Mesendoderm (in vitro differentiated cells): Measurements from ENCODE around the gene STX1B.

Experiments
- DNase-seq: peaks from one replicate; pipeline ENCODE4 v3.0.0; 2013
- H2AK5ac ChIP-seq: 2 replicates; pipeline ENCODE4 v1.6.1; 2013; ENCODE audit warnings: low read length, inconsistent platforms
- H2BK120ac ChIP-seq: 2 replicates; pipeline ENCODE4 v1.6.1; 2013; ENCODE audit warnings: low read depth, mild to moderate bottlenecking, low read length, moderate library complexity, mixed read lengths
- H2BK15ac ChIP-seq: replicated peaks from 2 replicates; pipeline ENCODE4 v1.6.1; 2013; ENCODE audit warnings: low read depth, mild to moderate bottlenecking, moderate library complexity
- H2BK5ac ChIP-seq: 2 replicates; pipeline ENCODE4 v1.6.1; 2013; ENCODE audit warnings: low read length, inconsistent platforms
- H3K18ac ChIP-seq: 2 replicates; pipeline ENCODE4 v1.6.1; 2013; ENCODE audit warnings: mild to moderate bottlenecking, low read length, mixed read lengths
- H3K23ac ChIP-seq: one replicate; pipeline ENCODE4 v1.6.1; 2013; ENCODE audit warnings: low read length
- H3K27ac ChIP-seq: 2 replicates; pipeline ENCODE4 v1.5.1; 2013; ENCODE audit warnings: low read depth, mild to moderate bottlenecking, inconsistent platforms, low read length, moderate library complexity
- H3K27me3 ChIP-seq: 2 replicates; pipeline ENCODE4 v1.6.1; 2013; ENCODE audit warnings: low read length, control low read depth, mild to moderate bottlenecking, inconsistent platforms; ENCODE audit not compliant: insufficient read depth, poor library complexity
- H3K36me3 ChIP-seq: 2 replicates; pipeline ENCODE4 v1.6.1; 2013; ENCODE audit warnings: low read length, inconsistent platforms; ENCODE audit not compliant: control insufficient read depth, insufficient read depth
- H3K4ac ChIP-seq: one replicate; pipeline ENCODE4 v1.6.1; 2013; ENCODE audit warnings: low read depth, mild to moderate bottlenecking, low read length, moderate library complexity
- H3K4me1 ChIP-seq: 2 replicates; pipeline ENCODE4 v1.6.1; 2013; ENCODE audit warnings: low read depth, low read length, inconsistent platforms; ENCODE audit not compliant: control insufficient read depth
- H3K4me2 ChIP-seq: 2 replicates; pipeline ENCODE4 v1.6.1; 2013; ENCODE audit warnings: low read length
- H3K4me3 ChIP-seq: 2 replicates; pipeline ENCODE4 v1.5.1; 2013; ENCODE audit warnings: mild to moderate bottlenecking, low read length
- H3K56ac ChIP-seq: one replicate; pipeline ENCODE4 v1.6.1; 2013; ENCODE audit warnings: low read length
- H3K79me1 ChIP-seq: 2 replicates; pipeline ENCODE4 v1.6.1; 2013; ENCODE audit warnings: low read length, inconsistent platforms
- H3K79me2 ChIP-seq: 2 replicates; pipeline ENCODE4 v1.6.1; 2013; ENCODE audit warnings: mild to moderate bottlenecking, low read length; ENCODE audit not compliant: control insufficient read depth, insufficient read depth
- H3K9ac ChIP-seq: 2 replicates; pipeline ENCODE4 v1.6.1; 2013; ENCODE audit warnings: low read length, inconsistent platforms
- H4K5ac ChIP-seq: one replicate; pipeline ENCODE4 v1.6.1; 2013; ENCODE audit warnings: low read length
- H4K8ac ChIP-seq: one replicate; pipeline ENCODE4 v1.6.1; 2013; ENCODE audit warnings: low read depth, mild to moderate bottlenecking, control low read depth, low read length, moderate library complexity
- WGBS: extraction: QIAGEN DNeasy Blood & Tissue Kit; methylation state at CpG from one replicate; pipeline ENCODE4 v1.1.7; 2013; ENCODE audit warnings: low lambda C conversion rate, missing lambda C conversion rate; ENCODE audit not compliant: insufficient coverage; ENCODE audit errors: extremely low coverage; 5-methylcytosine and 5-hydroxymethylcytosine counted together

The STX1B gene

GRCh38 chr16:30951750-30952149 is 58.7 kb downstream of the STX1B start:
- Histone ChIP-seq H3K4me1 (peaks cover 9% of the 10 kb centered on the region), H4K8ac (no peak overlapping the region), H3K9ac (no peak overlapping the region), H3K27ac (no peak overlapping the region), H3K18ac (no peak overlapping the region), H3K56ac (no peak overlapping the region), H3K27me3 (no peaks in the 10 kb centered on the region), H2BK120ac (no peak overlapping the region), H2BK15ac (no peak overlapping the region), H4K5ac (no peak overlapping the region), H3K4me3 (no peak overlapping the region), H2AK5ac (no peak overlapping the region), H3K4ac (no peak overlapping the region), H3K79me2 (no peaks in the 10 kb centered on the region), H2BK5ac (no peak overlapping the region), H3K36me3 (peaks cover 2% of the 10 kb centered on the region), H3K4me2 (no peak overlapping the region), H3K23ac (no peak overlapping the region), H3K79me1 (peaks cover 3% of the 10 kb centered on the region)
- WGBS, result no CpG with 5 or more reads among the region's 3 CpGs
- no peak for DNase-seq

GRCh38 chr16:30951193-30951592 is 59.2 kb downstream of the STX1B start:
- H3K79me1 ChIP-seq, result peaks cover 3% of the 10 kb centered on the region
- H2BK15ac ChIP-seq, result no peak overlapping the region
- H4K5ac ChIP-seq, result no peak overlapping the region
- no peaks in the 10 kb centered on the region for H3K27me3 ChIP-seq
- H3K18ac ChIP-seq, result no peak overlapping the region
- no peak overlapping the region for H3K4ac ChIP-seq
- H3K4me1 ChIP-seq, result peaks cover 9% of the 10 kb centered on the region
- H3K56ac ChIP-seq, result no peak overlapping the region
- peaks cover 2% of the 10 kb centered on the region for H3K36me3 ChIP-seq
- H2BK120ac ChIP-seq, result no peak overlapping the region
- H2AK5ac ChIP-seq, result no peak overlapping the region
- no peak overlapping the region for H3K27ac ChIP-seq
- DNase-seq, result no peak
- WGBS, result no CpG with 5 or more reads among the region's 1 CpG
- H3K79me2 ChIP-seq, result no peaks in the 10 kb centered on the region
- H2BK5ac ChIP-seq, result no peak overlapping the region
- H3K4me2 ChIP-seq, result no peak overlapping the region
- H3K23ac ChIP-seq, result no peak overlapping the region
- H3K4me3 ChIP-seq, result no peak overlapping the region
- H4K8ac ChIP-seq, result no peak overlapping the region
- H3K9ac ChIP-seq, result no peak overlapping the region

- no peak overlapping the region for H3K23ac ChIP-seq
- H3K4ac ChIP-seq, result no peak overlapping the region
- WGBS, result no CpG with 5 or more reads among the region's 8 CpGs
- H2AK5ac ChIP-seq, result peak overlapping the region; percentile 31
- DNase-seq, result no peak
- H3K27ac ChIP-seq, result no peak overlapping the region
- no peaks in the 10 kb centered on the region for H3K27me3 ChIP-seq
- H3K79me1 ChIP-seq, result peaks cover 3% of the 10 kb centered on the region
- H3K79me2 ChIP-seq, result no peaks in the 10 kb centered on the region
- no peak overlapping the region for H3K4me2 ChIP-seq
- no peak overlapping the region for H2BK5ac ChIP-seq
- H4K5ac ChIP-seq, result no peak overlapping the region
- H3K18ac ChIP-seq, result no peak overlapping the region
- peak overlapping the region; percentile 68 for H3K9ac ChIP-seq
- H3K4me1 ChIP-seq, result peaks cover 9% of the 10 kb centered on the region
- H3K36me3 ChIP-seq, result peaks cover 2% of the 10 kb centered on the region
- H3K56ac ChIP-seq, result peak overlapping the region; percentile 98
- H4K8ac ChIP-seq, result no peak overlapping the region
- H3K4me3 ChIP-seq, result no peak overlapping the region
- no peak overlapping the region for H2BK120ac ChIP-seq
- no peak overlapping the region for H2BK15ac ChIP-seq
Observed at GRCh38 chr16:30950516-30951065, 59.8 kb downstream of the STX1B start.

DNA sequence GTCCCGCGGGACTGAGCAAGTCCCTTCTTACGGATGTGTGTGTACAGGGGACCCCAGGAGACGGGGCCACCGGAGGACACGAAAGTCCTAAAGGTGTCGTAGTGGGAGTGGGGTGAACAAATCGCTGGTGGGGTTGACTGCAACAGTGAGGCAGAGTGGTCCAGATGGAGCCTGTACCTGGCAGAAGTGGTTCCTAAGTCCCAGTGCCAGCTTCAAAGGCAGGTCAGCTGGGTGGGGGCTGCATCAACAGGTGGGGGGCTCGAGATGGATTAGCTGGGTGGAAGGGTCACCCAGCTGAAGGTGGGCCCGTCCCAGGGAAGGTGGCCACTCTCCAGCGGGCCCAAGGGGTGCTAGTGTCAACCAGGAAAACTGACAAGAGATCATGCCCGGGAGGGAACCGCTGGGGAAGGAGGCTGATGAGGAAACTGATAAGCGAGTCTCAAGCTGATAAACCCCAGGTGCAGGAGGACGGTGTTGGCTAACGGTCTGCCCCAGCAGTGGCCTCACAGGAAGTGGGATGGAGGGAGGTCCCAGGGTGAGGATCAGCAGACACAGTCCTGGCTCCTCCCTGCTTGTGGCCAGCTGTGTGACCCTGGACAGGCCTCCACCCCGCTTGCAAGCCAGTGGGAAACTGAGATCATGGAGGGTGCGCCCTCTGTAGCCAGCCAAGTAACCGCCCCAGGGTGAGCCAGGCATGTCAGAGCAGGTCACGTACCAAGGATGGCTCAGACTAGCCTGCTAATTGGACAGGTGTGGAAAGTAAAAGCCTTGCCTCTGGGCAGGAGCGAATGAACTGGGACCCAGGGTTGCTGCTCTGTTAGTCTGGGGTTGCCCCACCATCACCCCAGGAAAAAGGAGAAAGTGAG is 60.6 kb downstream of the STX1B start:
- Histone ChIP-seq H4K5ac (no peak overlapping the region), H3K79me2 (no peaks in the 10 kb centered on the region), H2BK5ac (peak overlapping the region; percentile 74), H3K27me3 (no peaks in the 10 kb centered on the region), H2AK5ac (peak overlapping the region; percentile 5), H3K4me2 (peak overlapping the region; percentile 52), H3K23ac (no peak overlapping the region), H3K79me1 (peaks cover 3% of the 10 kb centered on the region), H3K9ac (peak overlapping the region; percentile 89), H3K18ac (peak overlapping the region; percentile 94), H3K4me1 (peaks cover 9% of the 10 kb centered on the region), H3K36me3 (peaks cover 2% of the 10 kb centered on the region), H3K56ac (peak overlapping the region; percentile 98), H2BK15ac (no peak overlapping the region), H3K4me3 (peak overlapping the region; percentile 51), H4K8ac (no peak overlapping the region), H3K4ac (no peak overlapping the region), H3K27ac (peak overlapping the region; percentile 96), H2BK120ac (no peak overlapping the region)
- peak; percentile 94 for DNase-seq
- no CpG with 5 or more reads among the region's 21 CpGs for WGBS

GRCh38 chr16:30948667-30949649 is 61.5 kb downstream of the STX1B start, which contains the start of gene ORAI3:
TSS of gene ORAI3 (plus strand) at chr16:30949068. CDS start at chr16:30949290, 222 bp downstream.
- H2BK120ac ChIP-seq, result peak within 1 kb of the TSS; percentile 46
- no peaks in the 10 kb centered on the region for H3K27me3 ChIP-seq
- H4K8ac ChIP-seq, result no peak within 1 kb of the TSS
- peak within 1 kb of the TSS; percentile 94 for H3K18ac ChIP-seq
- peaks cover 4% of the 10 kb centered on the region for H3K36me3 ChIP-seq
- peaks cover 5% of the 10 kb centered on the region for H3K79me1 ChIP-seq
- WGBS, result no CpG with 5 or more reads among the region's 70 CpGs
- peak within 1 kb of the TSS; percentile 98 for H3K56ac ChIP-seq
- peak within 1 kb of the TSS; percentile 5 for H2AK5ac ChIP-seq
- peak within 1 kb of the TSS; percentile 89 for H3K9ac ChIP-seq
- no peak within 1 kb of the TSS for H2BK15ac ChIP-seq
- H3K79me2 ChIP-seq, result no peaks in the 10 kb centered on the region
- peak within 1 kb of the TSS; percentile 87 for H3K4me2 ChIP-seq
- H2BK5ac ChIP-seq, result peak within 1 kb of the TSS; percentile 75
- peak within 1 kb of the TSS; percentile 90 for H3K23ac ChIP-seq
- H3K4ac ChIP-seq, result peak within 1 kb of the TSS; percentile 92
- peaks cover 9% of the 10 kb centered on the region for H3K4me1 ChIP-seq
- peak within 1 kb of the TSS; percentile 51 for H3K4me3 ChIP-seq
- peak within 1 kb of the TSS; percentile 96 for H3K27ac ChIP-seq
- DNase-seq, result peak; percentile 74
- H4K5ac ChIP-seq, result no peak within 1 kb of the TSS
